Amygdala (tissue), 56 donors: Measurements from ENCODE around the gene NELL1.
"Not testable (repeated sequence)": the region's sequence is repeated elsewhere in the genome, so short reads cannot be mapped to it uniquely, and the experiment has no call there.

Experiments
- DNase-seq, 56 donors: peaks; one replicate each; lab custom pipeline; 2025; lab: John Stamatoyannopoulos, UW

Gene NELL1

DNA sequence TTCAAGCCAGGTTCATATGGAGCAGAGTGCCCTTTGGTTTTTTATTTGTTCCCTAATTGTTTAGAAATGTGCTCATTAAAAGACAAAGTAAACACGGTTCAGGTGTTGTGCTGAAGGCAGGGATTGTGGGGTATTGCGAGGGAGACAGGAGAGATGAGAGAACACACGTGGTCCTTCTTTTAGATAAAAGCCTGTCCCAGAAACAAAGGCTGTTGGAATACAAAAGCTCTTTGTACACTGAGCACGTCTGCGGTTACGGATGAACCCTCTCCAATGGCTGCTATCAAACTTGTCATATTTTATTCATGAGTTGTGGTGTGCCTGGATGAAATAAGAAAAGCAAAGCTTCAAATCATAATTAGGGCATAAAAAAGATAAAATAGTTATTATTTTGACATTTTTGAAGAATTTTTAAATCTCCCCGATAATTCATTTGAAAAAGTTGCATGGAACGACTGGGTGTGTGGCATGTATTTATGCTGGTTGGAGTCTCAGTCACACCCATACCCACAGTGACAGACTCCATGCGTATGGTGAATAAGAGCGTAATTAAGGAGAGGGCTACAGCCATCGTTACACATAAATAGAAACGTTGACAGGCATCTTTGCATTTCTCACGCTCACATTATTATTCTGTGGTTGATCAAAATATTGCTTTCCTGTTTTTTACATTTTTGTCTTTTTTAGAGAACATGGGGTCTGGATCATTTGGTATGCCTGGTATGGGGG lies 92.9 kb downstream of the NELL1 start:
- no peak for DNase-seq

DNA sequence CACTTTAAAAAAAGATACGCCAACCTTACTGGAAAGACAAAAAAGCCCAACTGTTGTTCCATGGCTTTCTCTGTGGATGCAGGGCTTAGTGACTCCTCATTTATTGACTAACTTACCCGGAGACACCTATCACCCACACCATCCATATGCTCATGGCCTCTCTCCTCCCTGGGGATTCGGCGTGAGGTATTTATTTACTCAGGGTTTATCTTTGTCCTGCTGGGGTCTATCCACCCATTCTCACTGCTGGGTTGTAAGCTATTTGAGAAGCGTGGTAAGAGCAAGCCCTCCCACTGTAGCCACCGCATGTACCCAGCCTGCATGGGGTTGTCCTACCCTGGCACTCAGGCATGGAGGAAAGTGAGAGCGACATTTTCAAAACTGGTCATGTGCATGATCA lies 93.6 kb downstream of the NELL1 start:
- no peak for DNase-seq

DNA sequence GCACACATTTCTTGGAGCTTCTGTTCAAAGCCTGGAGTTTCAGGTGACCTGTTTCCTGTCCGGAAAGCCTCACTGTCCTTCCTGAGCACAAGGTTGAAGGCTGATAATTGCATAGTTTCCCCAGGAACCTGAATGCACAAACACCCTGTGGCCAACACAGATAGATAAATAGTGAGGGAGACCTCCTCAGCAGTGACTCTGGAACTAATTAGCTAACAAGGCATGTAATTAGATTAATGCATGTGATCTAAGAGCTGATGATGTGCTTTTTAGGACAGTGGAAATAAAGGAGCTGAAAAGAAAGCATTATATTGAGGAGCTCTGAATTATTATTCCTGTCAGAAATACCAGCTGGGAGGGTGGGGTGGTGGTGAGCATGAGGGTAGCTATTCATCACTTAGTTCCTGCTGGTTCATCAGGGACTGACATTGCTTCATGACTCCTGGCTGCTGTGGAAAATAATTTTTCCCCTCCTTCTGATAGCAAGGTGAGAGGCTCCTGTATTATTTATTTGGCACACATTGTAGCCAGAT lies 101.1 kb downstream of the NELL1 start:
- DNase-seq, result no peak

DNA sequence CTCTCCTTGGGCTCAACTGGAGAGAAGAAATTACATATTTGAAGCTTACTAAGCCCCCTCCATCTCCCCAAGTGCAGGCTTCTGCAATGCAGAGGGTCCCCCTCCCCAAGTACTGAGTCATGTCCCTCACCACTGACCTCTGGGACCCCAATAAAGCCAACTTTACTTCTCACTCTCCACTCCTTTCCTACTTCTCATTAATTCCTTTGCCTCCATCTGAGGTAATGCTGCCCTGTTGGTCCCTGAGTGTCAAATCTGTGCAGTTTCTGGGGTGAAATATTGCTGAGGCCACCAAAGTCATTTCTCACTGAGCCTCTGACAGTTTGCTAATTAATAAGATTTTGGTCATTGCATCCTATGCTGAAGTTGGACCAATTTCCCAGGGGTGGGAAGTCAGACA lies 101.6 kb downstream of the NELL1 start:
- DNase-seq, result no peak

DNA sequence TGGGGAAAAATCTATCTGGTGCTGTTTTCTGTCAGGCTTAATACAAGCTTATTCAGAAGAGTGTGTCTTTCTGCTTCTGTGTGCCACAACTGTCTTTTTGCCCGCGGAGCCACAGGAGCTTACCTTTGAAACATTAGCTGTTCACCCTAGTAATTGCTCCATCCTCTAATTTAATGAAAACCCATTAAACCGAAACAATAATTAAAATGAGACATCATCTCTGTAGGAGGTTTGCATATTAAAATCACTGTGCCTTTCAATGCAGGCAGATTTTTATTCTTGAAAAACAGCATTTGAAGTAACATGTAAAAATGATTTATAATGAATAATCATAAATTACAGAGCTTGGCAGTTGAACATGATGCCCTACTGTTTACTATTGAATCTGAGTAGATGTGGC lies 102.3 kb downstream of the NELL1 start:
- no peak for DNase-seq

DNA sequence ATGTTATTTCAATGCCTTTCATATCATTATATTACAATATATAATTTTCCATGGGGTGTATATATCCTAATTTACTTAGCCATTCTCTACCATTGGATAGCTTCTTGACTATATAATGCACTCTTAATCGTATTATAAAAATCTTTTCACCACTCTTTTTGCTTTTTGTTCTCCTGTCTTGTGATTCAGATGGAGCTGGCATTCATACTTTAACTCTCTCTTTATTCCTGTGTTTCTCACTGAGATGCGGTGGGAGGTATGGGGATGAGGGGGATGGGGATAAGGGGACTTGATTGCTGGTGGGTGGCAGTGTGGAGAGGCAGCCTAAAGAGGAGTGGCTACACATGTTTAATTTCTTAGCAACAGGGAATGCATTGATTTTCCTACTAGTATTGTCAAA lies 105.9 kb downstream of the NELL1 start:
- DNase-seq, result no peak

DNA sequence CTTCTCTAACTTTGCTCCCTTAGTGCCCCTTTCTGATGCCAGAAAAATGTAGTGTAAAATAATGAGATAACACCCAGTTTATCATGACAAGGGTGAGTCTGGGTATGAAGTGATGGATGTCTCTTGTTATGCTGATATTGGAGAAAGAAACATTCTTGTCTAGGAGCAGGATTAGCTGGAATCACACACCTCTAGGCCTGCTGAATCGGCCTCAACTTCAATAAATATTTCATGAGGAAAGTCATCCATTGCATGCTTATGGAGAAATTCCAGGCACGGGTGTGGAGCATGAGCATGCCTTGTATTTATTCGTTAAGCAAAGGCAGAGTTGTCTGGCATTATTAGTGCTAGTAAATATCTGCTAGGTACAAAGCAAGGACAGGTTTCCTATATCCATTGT lies 113.4 kb downstream of the NELL1 start:
- DNase-seq, result no peak

DNA sequence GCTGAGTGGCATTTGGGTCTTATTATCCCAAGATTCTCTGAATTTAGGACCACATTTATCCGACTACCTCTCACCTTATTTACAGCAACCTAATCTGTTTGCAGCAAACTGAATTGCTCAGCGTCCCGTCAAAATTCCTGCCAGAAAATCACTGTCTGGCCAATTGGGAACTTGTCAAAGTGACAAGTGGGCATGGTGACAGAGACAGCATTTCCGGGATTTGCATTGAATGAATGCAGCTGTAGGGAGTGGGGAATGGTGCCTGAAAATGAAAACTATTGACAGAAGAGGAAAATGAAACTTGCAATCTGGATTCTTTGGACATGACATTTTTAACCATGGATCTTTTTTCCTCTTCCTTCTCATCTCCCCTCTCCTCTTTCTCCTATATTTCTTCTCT lies 113.8 kb downstream of the NELL1 start:
- DNase-seq, result no peak

DNA sequence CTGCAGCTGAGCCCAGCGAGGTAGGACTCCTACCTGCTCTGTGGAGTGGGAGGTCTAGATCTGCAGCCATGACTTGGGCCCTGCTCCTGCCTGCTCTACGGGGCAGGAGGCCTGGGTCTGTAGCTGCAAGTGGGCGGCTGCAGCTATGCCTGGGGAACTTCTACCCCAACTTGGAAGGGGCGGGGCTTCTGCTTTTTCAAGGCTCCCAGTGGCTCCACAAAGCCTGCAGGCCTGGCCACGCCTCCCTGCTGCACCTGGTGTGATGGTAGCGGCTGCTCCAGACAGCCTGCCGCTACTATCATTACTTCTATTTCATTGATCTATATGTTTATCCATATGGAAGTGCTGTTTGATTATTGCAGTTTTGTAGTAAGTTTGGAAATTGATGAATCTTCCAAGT lies 121.2 kb downstream of the NELL1 start:
- no peak for DNase-seq

DNA sequence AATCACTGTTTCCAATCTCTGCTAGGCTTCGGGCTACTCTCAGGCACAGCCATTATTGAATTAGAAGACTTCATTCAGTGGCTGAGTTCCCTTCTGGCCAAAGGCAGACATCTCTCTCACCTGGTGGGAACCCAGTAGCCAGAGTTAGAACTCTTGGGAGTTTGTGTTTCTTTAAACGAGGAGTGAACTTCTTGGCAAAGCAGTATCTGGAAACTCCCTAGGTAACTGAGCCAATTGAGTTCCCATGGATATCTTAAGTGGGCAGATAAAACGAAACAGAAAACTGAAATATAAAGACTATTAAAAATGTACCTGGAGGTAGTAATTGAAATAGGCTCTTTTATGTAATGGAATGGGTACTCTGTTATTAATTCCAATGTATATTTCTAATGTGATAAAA lies 125.6 kb downstream of the NELL1 start:
- no peak for DNase-seq

DNA sequence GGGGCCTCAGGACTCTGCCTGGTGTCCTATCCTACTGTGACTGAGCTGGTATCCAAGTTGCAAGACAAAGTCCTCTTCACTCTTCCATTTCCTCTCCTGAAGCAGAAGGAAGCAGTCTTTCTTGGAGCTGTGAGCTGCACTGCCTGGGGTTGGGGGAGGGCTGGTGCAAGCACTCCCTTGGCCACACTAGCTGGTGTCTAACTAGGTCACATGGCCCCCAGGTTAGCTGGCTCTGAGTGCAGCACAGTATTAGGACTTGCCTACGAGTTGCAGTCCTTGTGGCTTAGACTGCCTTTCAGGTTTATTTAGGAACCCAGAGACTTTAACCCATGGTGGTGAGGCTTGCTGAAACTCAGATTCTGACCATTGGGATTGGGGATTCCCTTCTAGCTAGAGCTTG lies 138.9 kb downstream of the NELL1 start:
- DNase-seq, result no peak

DNA sequence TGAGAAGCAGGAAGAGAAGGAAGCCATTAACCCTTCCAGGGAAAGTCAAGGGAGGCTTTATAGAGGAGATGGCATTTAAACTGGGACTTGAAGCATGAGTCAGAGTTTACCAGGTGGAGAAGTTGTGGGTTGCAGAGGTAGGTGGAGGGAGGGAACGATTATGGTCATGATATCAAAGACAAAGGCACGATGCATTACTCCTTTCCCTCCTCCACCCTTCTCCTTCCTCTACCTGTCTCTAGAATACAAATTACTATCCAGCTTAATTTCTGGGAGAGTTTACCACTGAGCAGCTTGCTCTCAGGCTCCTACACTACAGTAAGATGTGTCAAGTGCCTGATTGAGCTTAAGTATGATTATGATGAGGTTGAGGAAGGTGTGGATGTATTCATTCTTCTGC lies 151.7 kb downstream of the NELL1 start:
- no peak for DNase-seq

DNA sequence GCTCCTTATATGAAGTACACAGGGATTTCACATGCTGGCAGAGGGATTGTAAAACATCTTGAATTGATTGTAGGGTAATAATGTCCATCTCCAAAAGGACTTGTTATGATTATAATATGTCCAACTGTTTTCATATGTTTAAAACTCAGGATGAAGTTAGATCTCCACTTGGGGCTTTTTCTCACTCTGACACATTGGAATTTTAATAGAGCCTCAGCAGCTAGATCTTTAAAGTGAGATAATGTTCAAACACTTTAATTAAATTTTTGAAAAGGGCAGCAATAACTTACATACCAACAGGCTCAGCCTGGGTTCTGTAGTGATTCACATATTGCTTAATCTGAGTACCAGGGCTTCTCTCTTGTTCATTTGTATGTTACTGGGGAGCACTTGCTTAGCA lies 152.1 kb downstream of the NELL1 start:
- no peak for DNase-seq

DNA sequence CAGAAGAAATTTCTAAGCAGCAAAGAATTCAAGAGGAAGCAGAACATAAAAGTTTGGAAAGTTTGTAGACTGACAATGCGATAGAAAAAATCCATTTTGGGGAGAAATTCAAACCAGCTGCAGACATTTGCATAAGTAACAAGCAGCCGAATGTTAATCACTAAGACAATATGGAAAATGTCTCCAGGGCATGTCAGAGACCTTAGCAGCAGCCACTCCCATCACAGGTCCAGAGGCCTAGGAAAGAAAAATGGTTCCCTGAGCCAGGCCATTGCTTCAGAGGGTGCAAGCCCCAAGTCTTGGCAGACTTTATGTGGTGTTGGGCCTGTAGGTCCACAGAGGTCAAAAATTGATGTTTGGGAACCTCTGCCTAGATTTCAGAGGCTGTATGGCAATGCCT lies 155.4 kb downstream of the NELL1 start:
- DNase-seq, result no peak

DNA sequence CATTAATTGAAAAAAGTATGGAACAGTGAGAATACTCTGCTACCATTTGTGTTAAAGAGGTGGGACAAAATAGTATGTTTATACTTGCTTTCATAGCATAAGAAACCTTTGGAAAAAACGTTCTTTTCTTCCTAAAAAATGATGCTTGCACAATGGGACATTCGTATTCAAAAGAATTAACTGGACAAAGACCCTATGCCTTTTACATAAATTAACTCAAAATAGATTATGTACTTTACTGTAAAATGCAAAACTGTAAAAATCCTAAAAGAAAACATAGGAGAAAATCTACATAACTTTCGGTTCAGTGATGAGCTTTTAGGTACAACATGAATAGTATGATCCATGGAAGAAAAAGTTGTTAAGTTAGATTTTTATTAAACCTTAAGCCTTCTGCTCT lies 166.2 kb downstream of the NELL1 start:
- DNase-seq, result no peak

DNA sequence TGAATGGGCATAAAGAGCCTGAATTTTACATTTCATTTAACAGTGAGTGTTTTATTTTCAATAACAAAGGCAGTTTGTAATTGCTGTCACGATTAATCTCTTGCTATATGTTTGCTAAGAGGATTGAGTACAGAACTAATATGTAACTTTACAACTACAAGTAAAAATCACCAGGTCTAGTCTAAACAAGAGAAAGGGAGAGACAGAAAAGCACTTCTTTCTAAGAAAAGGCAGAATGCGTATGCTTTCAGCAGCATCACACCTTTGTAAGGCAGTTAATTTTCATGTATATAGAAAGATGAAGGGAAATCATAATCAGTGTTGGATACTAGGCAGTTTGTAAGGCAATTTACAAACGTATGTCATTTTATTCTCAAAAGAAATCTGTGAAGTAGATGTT lies 169.8 kb downstream of the NELL1 start:
- DNase-seq, result no peak

DNA sequence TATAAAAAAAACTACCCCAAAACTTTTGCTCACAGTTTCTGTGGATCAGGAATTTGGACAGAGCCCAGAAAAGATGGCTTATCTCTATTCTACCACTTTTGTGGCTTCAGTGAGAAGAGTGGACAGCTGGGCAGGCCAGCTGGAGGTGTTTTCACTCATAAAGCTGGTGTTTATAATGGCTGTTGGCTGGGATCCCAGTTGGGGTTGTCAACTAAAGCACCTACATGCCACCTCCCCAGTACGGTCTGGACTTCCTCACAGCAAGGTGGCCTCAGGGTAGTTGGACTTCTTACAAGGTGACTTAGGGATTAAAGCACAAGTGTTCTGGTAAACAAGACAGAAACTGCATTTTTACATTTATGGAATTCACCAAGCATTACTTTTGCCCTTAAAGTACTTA lies 171.0 kb downstream of the NELL1 start:
- DNase-seq, result no peak

DNA sequence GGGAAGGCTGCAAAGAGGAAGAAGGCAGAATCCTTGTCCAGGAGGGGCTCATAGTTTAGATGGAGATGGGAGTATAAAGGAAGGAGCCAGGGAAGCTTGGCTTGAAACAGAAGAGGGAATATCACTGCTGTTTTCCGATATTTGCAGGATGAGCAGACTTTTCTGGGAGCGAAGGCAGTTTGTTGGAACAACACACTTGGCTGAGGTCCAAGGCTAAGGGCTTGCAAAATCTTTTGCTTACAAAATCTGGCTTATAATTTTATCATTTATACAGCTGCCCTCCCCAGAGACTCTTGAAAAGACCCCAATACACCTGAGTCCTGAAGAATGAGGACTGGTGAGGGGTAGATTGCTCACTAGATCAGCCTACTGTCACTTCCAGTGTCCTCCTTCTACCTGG lies 174.8 kb downstream of the NELL1 start:
- DNase-seq, result no peak

DNA sequence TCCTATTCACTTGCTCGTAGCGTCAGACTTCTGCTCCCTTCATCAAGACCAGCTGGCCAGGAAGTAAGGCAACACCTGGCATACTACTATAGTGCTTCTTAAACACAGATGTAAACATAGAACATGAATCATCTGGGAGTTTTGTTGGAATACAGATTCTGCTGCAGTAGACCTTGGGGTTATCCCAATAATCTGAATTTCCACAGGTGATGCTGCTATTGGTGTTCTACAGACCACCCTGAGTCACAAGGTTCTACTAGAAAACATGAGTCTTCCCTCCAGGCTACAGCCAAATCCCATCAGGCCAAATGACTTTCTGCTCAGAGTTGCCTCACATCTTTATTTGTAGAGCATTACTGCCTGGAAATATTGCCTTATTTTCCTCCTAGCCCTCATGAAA lies 175.2 kb downstream of the NELL1 start:
- DNase-seq, result no peak

DNA sequence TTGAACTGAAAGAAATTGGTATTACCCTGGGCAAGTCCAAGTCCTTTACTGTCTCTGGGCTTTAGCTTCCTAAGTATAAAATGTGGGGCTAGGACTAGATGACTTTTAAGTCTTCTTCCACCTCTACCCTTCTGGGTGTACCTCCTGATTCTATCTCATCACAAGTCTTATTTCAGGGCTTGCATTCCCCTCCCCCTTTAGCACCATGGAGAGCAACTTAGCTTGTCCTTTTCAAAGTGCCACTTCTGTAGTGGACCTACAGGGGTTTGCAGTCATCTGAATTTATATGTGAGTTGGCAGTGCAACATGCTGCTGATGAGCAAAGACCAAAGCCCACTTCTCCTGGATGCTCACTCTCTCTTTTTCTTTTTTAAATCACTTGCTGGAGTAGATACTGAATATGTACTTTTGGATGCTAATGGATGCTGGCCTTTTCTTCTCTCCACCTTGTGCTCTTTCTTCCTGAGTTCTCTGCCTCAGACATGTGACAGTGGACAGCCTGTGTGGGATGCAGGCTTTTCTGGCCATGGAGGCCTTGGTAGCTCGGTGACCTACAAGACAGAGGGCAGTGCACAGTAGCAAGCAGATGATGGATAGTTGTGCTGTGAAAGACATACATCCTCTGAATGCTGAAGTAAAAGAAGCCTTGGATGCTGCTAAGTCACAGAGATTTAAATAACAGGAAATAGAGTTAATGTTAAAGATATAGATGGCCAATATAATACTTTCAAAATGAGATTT lies 185.0 kb downstream of the NELL1 start:
- DNase-seq, result no peak

DNA sequence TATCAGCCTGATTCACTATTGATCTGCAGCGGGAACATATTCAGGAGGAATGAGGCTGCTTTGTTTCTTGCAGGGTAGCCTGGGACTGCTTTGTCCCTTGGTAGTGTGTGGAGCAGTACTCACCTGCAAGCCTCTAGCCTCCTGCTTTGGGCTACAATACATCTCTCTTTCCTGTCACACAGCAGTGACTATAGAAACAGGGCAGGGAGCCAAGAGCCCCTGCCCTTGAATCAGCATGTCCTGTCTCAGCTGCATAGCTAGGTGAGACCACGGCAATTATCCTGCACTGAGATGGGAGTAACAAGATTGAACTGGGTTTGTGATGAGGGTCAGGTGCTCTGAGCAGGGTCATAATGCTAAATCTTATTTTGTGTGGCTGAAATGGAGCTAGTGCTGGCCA lies 191.9 kb downstream of the NELL1 start:
- no peak for DNase-seq

DNA sequence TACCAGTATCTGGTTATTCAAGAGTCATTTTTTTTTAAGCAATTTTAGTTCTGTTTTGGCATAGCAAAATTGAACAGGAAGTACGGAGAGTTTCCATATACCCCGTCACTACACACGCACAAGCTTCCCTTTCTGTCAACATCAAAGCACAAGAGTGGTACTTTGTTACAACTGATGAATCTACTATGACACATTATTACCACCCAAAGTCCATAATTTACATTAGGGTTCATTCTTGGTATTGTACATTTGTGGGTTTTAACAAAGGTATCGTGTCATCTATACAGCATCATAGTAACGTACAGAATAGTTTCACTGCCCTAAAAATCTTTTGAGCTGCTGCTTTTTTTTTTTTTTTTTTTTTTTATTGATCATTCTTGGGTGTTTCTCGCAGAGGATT lies 192.9 kb downstream of the NELL1 start:
- DNase-seq, result not testable (repeated sequence)
